Measurements from ENCODE around the gene PMP22.

DNA sequence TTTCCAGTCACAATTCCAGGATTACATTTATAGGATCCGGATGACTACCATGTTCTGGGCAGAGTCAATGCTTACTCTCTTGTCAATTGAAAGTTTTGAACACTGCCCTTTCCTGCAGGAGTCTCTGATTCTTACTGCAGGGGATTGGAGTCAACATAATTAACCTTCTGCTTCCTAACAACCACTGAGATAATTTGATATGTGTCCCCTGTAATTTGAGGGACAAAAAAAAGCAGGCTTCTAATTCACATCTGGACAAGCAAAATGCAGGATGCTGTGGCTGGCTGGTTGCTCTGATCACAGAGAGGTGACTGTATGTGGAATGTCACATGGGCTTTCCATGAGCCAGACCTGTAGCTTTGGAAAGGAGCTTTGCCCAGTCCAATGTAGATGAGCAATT, 54.9 kb downstream of the PMP22 start:
- TF ChIP-seq, protein P1, sequence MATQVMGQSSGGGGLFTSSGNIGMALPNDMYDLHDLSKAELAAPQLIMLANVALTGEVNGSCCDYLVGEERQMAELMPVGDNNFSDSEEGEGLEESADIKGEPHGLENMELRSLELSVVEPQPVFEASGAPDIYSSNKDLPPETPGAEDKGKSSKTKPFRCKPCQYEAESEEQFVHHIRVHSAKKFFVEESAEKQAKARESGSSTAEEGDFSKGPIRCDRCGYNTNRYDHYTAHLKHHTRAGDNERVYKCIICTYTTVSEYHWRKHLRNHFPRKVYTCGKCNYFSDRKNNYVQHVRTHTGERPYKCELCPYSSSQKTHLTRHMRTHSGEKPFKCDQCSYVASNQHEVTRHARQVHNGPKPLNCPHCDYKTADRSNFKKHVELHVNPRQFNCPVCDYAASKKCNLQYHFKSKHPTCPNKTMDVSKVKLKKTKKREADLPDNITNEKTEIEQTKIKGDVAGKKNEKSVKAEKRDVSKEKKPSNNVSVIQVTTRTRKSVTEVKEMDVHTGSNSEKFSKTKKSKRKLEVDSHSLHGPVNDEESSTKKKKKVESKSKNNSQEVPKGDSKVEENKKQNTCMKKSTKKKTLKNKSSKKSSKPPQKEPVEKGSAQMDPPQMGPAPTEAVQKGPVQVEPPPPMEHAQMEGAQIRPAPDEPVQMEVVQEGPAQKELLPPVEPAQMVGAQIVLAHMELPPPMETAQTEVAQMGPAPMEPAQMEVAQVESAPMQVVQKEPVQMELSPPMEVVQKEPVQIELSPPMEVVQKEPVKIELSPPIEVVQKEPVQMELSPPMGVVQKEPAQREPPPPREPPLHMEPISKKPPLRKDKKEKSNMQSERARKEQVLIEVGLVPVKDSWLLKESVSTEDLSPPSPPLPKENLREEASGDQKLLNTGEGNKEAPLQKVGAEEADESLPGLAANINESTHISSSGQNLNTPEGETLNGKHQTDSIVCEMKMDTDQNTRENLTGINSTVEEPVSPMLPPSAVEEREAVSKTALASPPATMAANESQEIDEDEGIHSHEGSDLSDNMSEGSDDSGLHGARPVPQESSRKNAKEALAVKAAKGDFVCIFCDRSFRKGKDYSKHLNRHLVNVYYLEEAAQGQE (IDR thresholded peaks at IDR 0.05; ENCODE audit: low read depth): no peak
- TF ChIP-seq TCF12 (IDR thresholded peaks at IDR 0.05; ENCODE audit: low read depth): no peak
- TF ChIP-seq YY1 (IDR thresholded peaks at IDR 0.05; ENCODE audit: low read depth): no peak
- no peak for TF ChIP-seq CREB1 (IDR thresholded peaks at IDR 0.05; ENCODE audit: low read depth)
- no peak for TF ChIP-seq EP300 (IDR thresholded peaks at IDR 0.05; ENCODE audit: borderline replicate concordance)
- TF ChIP-seq FOXM1 (IDR thresholded peaks at IDR 0.05; ENCODE audit: borderline replicate concordance, low read depth): no peak

Measured in Ishikawa (cell line).